ENCODE results near the gene ZNF558.
"Not testable (repeated sequence)": the region's sequence is repeated elsewhere in the genome, so short reads cannot be mapped to it uniquely, and the experiment has no call there.

The ZNF558 gene

GRCh38 chr19:8806661-8807060, 25.4 kb downstream of the ZNF558 start:
- H3K36me3 ChIP-seq (ENCODE audit: insufficient read depth, low read length) = peaks cover 30% of the 10 kb centered on the region
- no peak overlapping the region for H3K9ac ChIP-seq (ENCODE audit: low read depth, low read length, poor library complexity, severe bottlenecking)
- no peaks in the 10 kb centered on the region for H3K4me1 ChIP-seq (ENCODE audit: insufficient read depth, low read length, poor library complexity, severe bottlenecking)
- no peaks in the 10 kb centered on the region for H3F3A ChIP-seq (ENCODE audit: low read depth)
- no peak overlapping the region for H3K4me3 ChIP-seq (ENCODE audit: low read length, poor library complexity, severe bottlenecking)
- H3K9me2 ChIP-seq (replicated peaks; ENCODE audit: low read depth, low read length) = no peaks in the 10 kb centered on the region
- TF ChIP-seq EZH2phosphoT487 (IDR thresholded peaks at IDR 0.05; ENCODE audit: borderline replicate concordance) (no peak), CTCF (conservative IDR thresholded peaks at IDR 0.05; ENCODE audit: low read length) (no peak)
- H2AFZ ChIP-seq (ENCODE audit: low read length) = no peak overlapping the region
- no peak overlapping the region for H3K4me2 ChIP-seq (ENCODE audit: low read depth, low read length, poor library complexity, severe bottlenecking)
- H4K20me1 ChIP-seq (ENCODE audit: insufficient read depth, low read length, poor library complexity, severe bottlenecking) = no peaks in the 10 kb centered on the region
- H3K79me2 ChIP-seq (ENCODE audit: insufficient read depth, low read length) = no peaks in the 10 kb centered on the region
- H3K9me3 ChIP-seq (ENCODE audit: insufficient read depth, low read depth, low read length) = peaks cover 44% of the 10 kb centered on the region
- H3K27me3 ChIP-seq (ENCODE audit: insufficient read depth, low read length, poor library complexity, severe bottlenecking) = no peaks in the 10 kb centered on the region

- no peak overlapping the region for H3K9ac ChIP-seq (ENCODE audit: low read depth, low read length, poor library complexity, severe bottlenecking)
- no peak for TF ChIP-seq EZH2phosphoT487 (IDR thresholded peaks at IDR 0.05; ENCODE audit: borderline replicate concordance)
- no peak for TF ChIP-seq CTCF (conservative IDR thresholded peaks at IDR 0.05; ENCODE audit: low read length)
- no peak overlapping the region for H2AFZ ChIP-seq (ENCODE audit: low read length)
- H3K4me2 ChIP-seq (ENCODE audit: low read depth, low read length, poor library complexity, severe bottlenecking) = no peak overlapping the region
- no peaks in the 10 kb centered on the region for H4K20me1 ChIP-seq (ENCODE audit: insufficient read depth, low read length, poor library complexity, severe bottlenecking)
- no peak overlapping the region for H3K4me3 ChIP-seq (ENCODE audit: low read length, poor library complexity, severe bottlenecking)
- H3K27me3 ChIP-seq (ENCODE audit: insufficient read depth, low read length, poor library complexity, severe bottlenecking) = no peaks in the 10 kb centered on the region
- H3K9me3 ChIP-seq (ENCODE audit: insufficient read depth, low read depth, low read length) = peaks cover 6% of the 10 kb centered on the region; the same call in 1 of the 2 replicates
- H3F3A ChIP-seq (ENCODE audit: low read depth) = no peaks in the 10 kb centered on the region
- no peaks in the 10 kb centered on the region for H3K4me1 ChIP-seq (ENCODE audit: insufficient read depth, low read length, poor library complexity, severe bottlenecking)
- H3K9me2 ChIP-seq (replicated peaks; ENCODE audit: low read depth, low read length) = no peaks in the 10 kb centered on the region
- no peaks in the 10 kb centered on the region for H3K36me3 ChIP-seq (ENCODE audit: insufficient read depth, low read length)
- no peaks in the 10 kb centered on the region for H3K79me2 ChIP-seq (ENCODE audit: insufficient read depth, low read length)
Observed at GRCh38 chr19:8794823-8795222, 37.3 kb downstream of the ZNF558 start.

- H3F3A ChIP-seq (ENCODE audit: low read depth); H3K9me3 ChIP-seq (ENCODE audit: insufficient read depth, low read depth, low read length); H4K20me1 ChIP-seq (ENCODE audit: insufficient read depth, low read length, poor library complexity, severe bottlenecking); H3K27me3 ChIP-seq (ENCODE audit: insufficient read depth, low read length, poor library complexity, severe bottlenecking); H3K9ac ChIP-seq (ENCODE audit: low read depth, low read length, poor library complexity, severe bottlenecking); H3K9me2 ChIP-seq (replicated peaks; ENCODE audit: low read depth, low read length); H3K36me3 ChIP-seq (ENCODE audit: insufficient read depth, low read length); H2AFZ ChIP-seq (ENCODE audit: low read length); H3K4me1 ChIP-seq (ENCODE audit: insufficient read depth, low read length, poor library complexity, severe bottlenecking); H3K4me2 ChIP-seq (ENCODE audit: low read depth, low read length, poor library complexity, severe bottlenecking); H3K4me3 ChIP-seq (ENCODE audit: low read length, poor library complexity, severe bottlenecking); H3K79me2 ChIP-seq (ENCODE audit: insufficient read depth, low read length): not testable (repeated sequence)
Observed at GRCh38 chr19:8773587-8773986, 58.5 kb downstream of the ZNF558 start.

- not testable (repeated sequence) for H3K4me2 ChIP-seq (ENCODE audit: low read depth, low read length, poor library complexity, severe bottlenecking); H2AFZ ChIP-seq (ENCODE audit: low read length); H3K4me3 ChIP-seq (ENCODE audit: low read length, poor library complexity, severe bottlenecking); H3K9me3 ChIP-seq (ENCODE audit: insufficient read depth, low read depth, low read length); H3K36me3 ChIP-seq (ENCODE audit: insufficient read depth, low read length); H3K27me3 ChIP-seq (ENCODE audit: insufficient read depth, low read length, poor library complexity, severe bottlenecking); H3K9ac ChIP-seq (ENCODE audit: low read depth, low read length, poor library complexity, severe bottlenecking); H3F3A ChIP-seq (ENCODE audit: low read depth); H3K4me1 ChIP-seq (ENCODE audit: insufficient read depth, low read length, poor library complexity, severe bottlenecking); H3K79me2 ChIP-seq (ENCODE audit: insufficient read depth, low read length); H4K20me1 ChIP-seq (ENCODE audit: insufficient read depth, low read length, poor library complexity, severe bottlenecking); H3K9me2 ChIP-seq (replicated peaks; ENCODE audit: low read depth, low read length)
Observed at GRCh38 chr19:8769265-8769664, 62.8 kb downstream of the ZNF558 start.

- not testable (repeated sequence) for H3K36me3 ChIP-seq (ENCODE audit: insufficient read depth, low read length); H3F3A ChIP-seq (ENCODE audit: low read depth); H3K4me2 ChIP-seq (ENCODE audit: low read depth, low read length, poor library complexity, severe bottlenecking); H3K9me2 ChIP-seq (replicated peaks; ENCODE audit: low read depth, low read length); H3K9me3 ChIP-seq (ENCODE audit: insufficient read depth, low read depth, low read length); H4K20me1 ChIP-seq (ENCODE audit: insufficient read depth, low read length, poor library complexity, severe bottlenecking); H2AFZ ChIP-seq (ENCODE audit: low read length); H3K27me3 ChIP-seq (ENCODE audit: insufficient read depth, low read length, poor library complexity, severe bottlenecking); H3K4me1 ChIP-seq (ENCODE audit: insufficient read depth, low read length, poor library complexity, severe bottlenecking); H3K79me2 ChIP-seq (ENCODE audit: insufficient read depth, low read length); H3K9ac ChIP-seq (ENCODE audit: low read depth, low read length, poor library complexity, severe bottlenecking); H3K4me3 ChIP-seq (ENCODE audit: low read length, poor library complexity, severe bottlenecking)
Observed at GRCh38 chr19:8767257-8767656, 64.8 kb downstream of the ZNF558 start.

Data from Loucy (cell line).